Colonic mucosa (tissue), 4 donors: ENCODE measurements around the gene SCMH1. TPM values are rescaled to one million over a fixed set of nuclear protein-coding genes. Genes with fewer than 3 reads are reported as not detected.

Source experiments
- DNase-seq: peaks from one replicate; pipeline ENCODE4 v3.0.0-alpha.2; 2020
- H3K27ac ChIP-seq: fragments of 200-600 bp; one replicate; pipeline ENCODE4 v1.8.0; 2021
- H3K27me3 ChIP-seq: fragments of 200-600 bp; one replicate; pipeline ENCODE4 v1.8.0; 2021
- H3K36me3 ChIP-seq: fragments of 200-600 bp; one replicate; pipeline ENCODE4 v1.8.0; 2021
- H3K4me1 ChIP-seq: fragments of 200-600 bp; one replicate; pipeline ENCODE4 v1.8.0; 2021; ENCODE audit warnings: mild to moderate bottlenecking
- H3K4me3 ChIP-seq: fragments of 200-600 bp; one replicate; pipeline ENCODE4 v1.8.0; 2021
- H3K9ac ChIP-seq, 2 donors: one replicate each; pipeline ENCODE4 v1.7.0; 2013; ENCODE audit warnings: control low read depth in 2 of 2, low read depth in 2 of 2, low read length in 2 of 2
- H3K9me3 ChIP-seq: fragments of 200-600 bp; one replicate; pipeline ENCODE4 v1.8.0; 2021
- intact Hi-C: fragments of 100-400 bp; cut with DNase I; formaldehyde crosslinking; loops from one replicate; pipeline ENCODE4 v1.14.1; 2022
- total RNA-seq, 2 donors: library from RNA; stranded (reverse); fragmentation: NEBNext Ultra II Directional in 1 of 2; extraction: Animal tissue kit (Norgen Biotek cat#: 25700) in 1 of 2; gene quantifications; one replicate each; pipeline ENCODE4 v1.2.1, GENCODE V29; 2021
- TF ChIP-seq, protein P1 (sequence below): fragments of 200-600 bp; IDR thresholded peaks from one replicate; pipeline ENCODE4 v1.8.0; 2022; ENCODE audit warnings: antibody characterized with exemption, mild to moderate bottlenecking
- donor health status: healthy.
- donor health status: DM: no; HTN: no; CAD: no.
- donor health status: DM: no; HTN: no; CAD: no.

The SCMH1 gene
- total RNA-seq, 2 donors from 2014 or later = 26.3 to 32.7 TPM

- Histone ChIP-seq H3K4me3 (no peak overlapping the region), H3K36me3 (no peaks in the 10 kb centered on the region), H3K9me3 (no peaks in the 10 kb centered on the region), H3K9ac (no peak overlapping the region), H3K27ac (no peak overlapping the region), H3K4me1 (no peaks in the 10 kb centered on the region), H3K27me3 (no peaks in the 10 kb centered on the region)
- DNase-seq = no peak
- TF ChIP-seq, protein P1, sequence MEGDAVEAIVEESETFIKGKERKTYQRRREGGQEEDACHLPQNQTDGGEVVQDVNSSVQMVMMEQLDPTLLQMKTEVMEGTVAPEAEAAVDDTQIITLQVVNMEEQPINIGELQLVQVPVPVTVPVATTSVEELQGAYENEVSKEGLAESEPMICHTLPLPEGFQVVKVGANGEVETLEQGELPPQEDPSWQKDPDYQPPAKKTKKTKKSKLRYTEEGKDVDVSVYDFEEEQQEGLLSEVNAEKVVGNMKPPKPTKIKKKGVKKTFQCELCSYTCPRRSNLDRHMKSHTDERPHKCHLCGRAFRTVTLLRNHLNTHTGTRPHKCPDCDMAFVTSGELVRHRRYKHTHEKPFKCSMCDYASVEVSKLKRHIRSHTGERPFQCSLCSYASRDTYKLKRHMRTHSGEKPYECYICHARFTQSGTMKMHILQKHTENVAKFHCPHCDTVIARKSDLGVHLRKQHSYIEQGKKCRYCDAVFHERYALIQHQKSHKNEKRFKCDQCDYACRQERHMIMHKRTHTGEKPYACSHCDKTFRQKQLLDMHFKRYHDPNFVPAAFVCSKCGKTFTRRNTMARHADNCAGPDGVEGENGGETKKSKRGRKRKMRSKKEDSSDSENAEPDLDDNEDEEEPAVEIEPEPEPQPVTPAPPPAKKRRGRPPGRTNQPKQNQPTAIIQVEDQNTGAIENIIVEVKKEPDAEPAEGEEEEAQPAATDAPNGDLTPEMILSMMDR = no peak
- intact Hi-C loops = no loop called here
These were observed 72.3 kb downstream of the SCMH1 start for GRCh38 chr1:41169799-41170180.

GRCh38 chr1:41169066-41169798 is 72.9 kb downstream of the SCMH1 start:
- H3K27ac ChIP-seq = no peak overlapping the region
- H3K36me3 ChIP-seq = no peaks in the 10 kb centered on the region
- no peak overlapping the region for H3K9ac ChIP-seq
- TF ChIP-seq, protein P1 = no peak
- no peaks in the 10 kb centered on the region for H3K27me3 ChIP-seq
- no peak overlapping the region for H3K4me3 ChIP-seq
- DNase-seq = no peak
- intact Hi-C loops = no loop called here
- H3K9me3 ChIP-seq = no peaks in the 10 kb centered on the region
- no peaks in the 10 kb centered on the region for H3K4me1 ChIP-seq

GRCh38 chr1:41167667-41168066 is 74.4 kb downstream of the SCMH1 start:
- Histone ChIP-seq H3K9me3 (no peaks in the 10 kb centered on the region), H3K9ac (no peak overlapping the region), H3K4me1 (no peaks in the 10 kb centered on the region), H3K27ac (no peak overlapping the region), H3K4me3 (no peak overlapping the region), H3K27me3 (no peaks in the 10 kb centered on the region), H3K36me3 (no peaks in the 10 kb centered on the region)
- TF ChIP-seq, protein P1 = no peak
- DNase-seq = no peak
- intact Hi-C loops = no loop called here

DNA sequence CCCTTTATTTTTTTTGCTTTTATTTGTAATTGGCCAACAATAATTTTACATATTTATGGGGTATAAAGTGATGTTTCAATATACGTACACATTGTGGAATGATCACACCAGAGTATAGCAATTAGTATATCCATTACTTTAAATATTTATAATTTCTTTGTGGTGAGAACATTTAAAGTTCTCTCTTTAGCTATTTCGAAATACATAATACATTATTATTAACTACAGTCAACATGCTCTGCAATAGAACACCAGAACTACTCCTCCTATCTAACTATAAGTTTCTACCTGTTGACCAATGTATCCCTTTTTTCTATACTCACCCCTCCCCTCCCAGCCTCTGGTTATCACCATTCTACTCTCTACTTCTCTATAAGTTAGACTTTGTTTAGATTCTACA is 77.4 kb downstream of the SCMH1 start:
- Histone ChIP-seq H3K36me3 (no peaks in the 10 kb centered on the region), H3K9ac (no peak overlapping the region), H3K27me3 (no peaks in the 10 kb centered on the region), H3K27ac (no peak overlapping the region), H3K4me1 (no peaks in the 10 kb centered on the region), H3K4me3 (no peak overlapping the region), H3K9me3 (no peaks in the 10 kb centered on the region)
- intact Hi-C loops = no loop called here
- TF ChIP-seq, protein P1 = no peak
- DNase-seq = no peak

- H3K27ac ChIP-seq = no peak overlapping the region
- intact Hi-C loops = no loop called here
- no peaks in the 10 kb centered on the region for H3K27me3 ChIP-seq
- no peak overlapping the region for H3K9ac ChIP-seq
- DNase-seq = no peak
- no peaks in the 10 kb centered on the region for H3K9me3 ChIP-seq
- TF ChIP-seq, protein P1 = no peak
- no peaks in the 10 kb centered on the region for H3K36me3 ChIP-seq
- H3K4me1 ChIP-seq = no peaks in the 10 kb centered on the region
- H3K4me3 ChIP-seq = no peak overlapping the region
These were observed 79.7 kb downstream of the SCMH1 start for GRCh38 chr1:41162441-41162840.
